ENCODE results near the gene HSPB9.
A peak's percentile ranks its signal among the peaks of the same experiment; 100 is the strongest.

Gene HSPB9

DNA sequence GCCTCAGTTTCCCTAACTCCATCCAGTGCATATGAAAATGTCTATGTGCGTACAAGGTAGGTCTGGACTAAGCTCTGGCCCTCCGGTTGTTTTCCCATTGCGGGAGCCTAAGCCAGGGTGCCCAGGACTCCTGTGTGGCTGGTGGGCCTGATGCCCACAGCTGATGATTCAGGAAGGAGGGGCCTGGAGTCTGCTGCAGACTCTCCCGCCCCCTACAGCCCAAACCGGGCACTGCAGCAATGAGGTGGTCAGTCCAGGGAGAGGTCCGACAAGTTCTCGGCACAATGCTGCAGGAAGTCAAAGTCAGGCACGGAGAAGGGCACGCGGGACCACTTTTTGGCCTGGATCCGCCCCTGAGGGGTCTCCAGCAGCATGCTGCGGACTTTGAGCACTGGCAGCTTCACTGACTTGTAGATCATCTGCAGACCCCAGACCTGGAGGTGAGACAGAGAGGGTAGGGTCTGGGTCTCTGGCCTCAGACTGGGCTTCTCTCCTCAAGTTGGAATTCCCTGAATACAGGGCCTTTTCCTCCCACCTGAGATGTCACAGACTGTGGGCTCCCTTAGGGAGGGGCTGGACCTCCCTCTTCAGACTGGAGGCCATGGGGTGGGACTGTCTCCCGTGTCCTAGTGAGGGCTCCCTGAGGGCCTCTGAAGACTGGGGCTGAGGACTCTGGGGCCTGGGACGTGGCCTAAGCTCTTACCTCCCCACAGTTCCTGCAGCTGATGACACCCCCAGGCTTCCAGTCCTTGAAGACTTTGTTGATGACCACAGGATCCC lies 20.9 kb upstream of the HSPB9 start:
- DNase-seq: peak; percentile 89

DNA sequence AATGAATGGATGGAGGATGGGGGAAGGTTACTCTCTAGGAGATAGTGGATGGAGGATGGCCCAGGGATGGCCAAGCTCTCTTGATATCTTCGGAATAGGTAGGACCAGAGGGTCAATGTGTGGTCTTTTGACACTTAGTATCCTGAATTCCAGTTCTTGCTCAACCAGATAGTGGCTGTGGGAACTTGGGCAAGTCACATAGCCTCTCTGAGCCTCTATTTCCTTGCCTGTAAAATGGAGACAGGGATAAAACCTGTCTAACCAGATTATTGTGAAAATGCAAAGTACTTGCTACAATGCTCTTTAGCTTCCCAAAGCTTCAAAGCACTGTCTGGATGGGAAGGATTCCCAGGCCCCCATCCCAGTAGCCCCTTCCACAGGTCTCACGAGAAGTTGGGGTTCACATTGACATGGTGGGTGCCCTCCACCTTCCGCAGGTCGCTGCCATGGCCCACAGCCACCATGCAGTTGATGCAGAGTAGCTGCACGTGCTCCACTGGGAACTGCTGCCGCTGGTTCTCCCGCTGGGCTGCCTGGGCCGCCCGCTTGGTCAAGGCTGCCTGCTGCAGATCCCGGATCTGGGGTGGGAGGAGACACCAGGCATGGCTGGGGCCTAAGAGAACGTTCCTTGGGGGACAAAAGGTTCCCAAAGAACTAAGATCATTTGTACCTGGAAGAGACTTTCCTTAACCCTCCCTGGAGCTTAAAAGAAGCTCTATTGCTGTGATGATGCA lies 19.2 kb upstream of the HSPB9 start:
- no peak for DNase-seq

DNA sequence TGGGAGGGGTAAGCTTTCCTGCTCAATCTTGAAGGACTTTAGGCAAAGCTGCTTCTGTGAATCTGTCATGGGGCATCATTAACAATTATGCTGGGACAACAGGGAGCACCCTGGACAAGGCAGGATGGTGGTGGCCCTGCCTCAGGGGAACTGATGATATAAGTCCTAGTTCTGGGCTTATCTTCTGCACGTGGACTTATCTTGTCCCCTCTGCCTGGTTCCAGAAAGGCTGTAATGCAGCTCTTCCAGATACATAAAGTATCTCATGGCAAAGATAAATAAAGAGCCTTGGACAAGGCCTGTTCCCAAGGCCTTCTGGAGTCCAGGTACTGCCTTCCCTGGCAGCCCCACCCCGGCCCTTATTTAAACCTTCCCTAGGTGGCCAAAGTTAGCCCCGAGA lies 18.3 kb upstream of the HSPB9 start:
- DNase-seq: no peak

GRCh38 chr17:42106009-42106408 lies 16.6 kb upstream of the HSPB9 start:
- no peak for DNase-seq

- DNase-seq: no peak
Measured at GRCh38 chr17:42107124-42107523, 15.5 kb upstream of the HSPB9 start.

- peak; percentile 93 for DNase-seq
Measured at GRCh38 chr17:42107597-42108576, 14.7 kb upstream of the HSPB9 start.

DNA sequence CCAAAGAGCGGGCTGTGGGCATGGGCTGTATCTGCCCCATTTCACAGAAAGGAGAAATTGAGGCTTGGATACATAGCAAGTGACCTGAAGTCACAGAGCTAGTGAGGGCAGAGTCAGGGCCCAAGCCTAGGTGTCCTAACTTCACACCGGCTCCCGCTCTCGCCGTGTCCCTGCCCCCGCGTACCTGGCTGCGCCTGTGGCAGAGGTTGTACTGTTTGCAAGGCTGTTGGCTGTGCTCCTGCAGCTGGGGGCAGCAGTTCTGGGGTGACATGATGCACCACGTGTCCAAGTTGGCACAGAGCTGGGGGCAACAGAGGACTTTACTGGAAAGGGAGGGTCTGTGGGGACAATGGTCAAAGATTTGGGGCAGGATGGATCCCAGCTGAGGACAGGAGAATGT lies 13.5 kb upstream of the HSPB9 start:
- no peak for DNase-seq

DNA sequence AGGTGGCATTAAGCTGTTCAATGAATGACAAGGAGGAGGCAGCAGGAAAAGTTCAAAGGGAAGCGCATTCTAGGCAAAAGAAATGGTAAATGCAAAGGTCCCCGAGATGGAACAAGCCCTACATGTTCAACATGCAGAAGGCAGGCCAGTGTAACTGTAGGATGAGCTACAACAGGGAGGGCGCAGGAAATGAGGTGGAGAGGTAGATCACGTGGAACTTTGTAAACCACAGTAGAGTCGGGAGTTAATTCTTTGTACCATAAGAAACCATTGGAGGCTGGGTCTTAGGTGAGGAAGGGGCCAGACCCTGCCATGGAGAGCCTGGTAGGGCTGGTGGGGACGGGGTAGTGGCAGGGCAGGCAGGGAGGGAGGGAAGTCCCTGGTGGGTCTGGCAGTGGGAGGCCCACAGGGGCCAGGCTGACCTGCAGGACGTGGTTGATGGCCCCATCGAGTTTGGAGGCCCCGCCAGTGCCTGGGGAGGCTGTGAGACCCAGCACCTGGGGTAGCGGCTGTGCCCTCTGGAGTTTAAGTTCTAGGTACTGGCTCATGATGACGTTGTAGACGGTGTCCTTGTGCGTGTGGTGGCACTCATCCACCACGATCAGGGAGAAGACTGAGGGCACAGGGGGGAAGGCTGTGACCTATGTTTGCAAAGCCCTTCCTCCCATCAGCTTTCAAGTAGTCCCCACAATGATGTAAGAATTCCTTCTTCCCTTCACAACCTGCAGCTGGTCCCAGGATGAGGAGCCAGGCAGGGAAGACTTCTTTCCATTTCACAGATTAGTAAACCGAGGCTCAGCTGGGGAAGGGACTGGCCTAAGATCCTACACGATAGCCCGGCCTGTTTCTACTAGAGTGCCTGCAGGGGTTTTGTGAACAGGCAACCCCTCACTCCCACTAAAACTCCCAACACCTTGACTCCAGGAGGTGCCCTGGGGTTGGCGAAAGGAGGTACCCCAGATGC lies 12.0 kb upstream of the HSPB9 start:
- DNase-seq: no peak

- DNase-seq: no peak
Measured at GRCh38 chr17:42111265-42111636, 11.4 kb upstream of the HSPB9 start.

DNA sequence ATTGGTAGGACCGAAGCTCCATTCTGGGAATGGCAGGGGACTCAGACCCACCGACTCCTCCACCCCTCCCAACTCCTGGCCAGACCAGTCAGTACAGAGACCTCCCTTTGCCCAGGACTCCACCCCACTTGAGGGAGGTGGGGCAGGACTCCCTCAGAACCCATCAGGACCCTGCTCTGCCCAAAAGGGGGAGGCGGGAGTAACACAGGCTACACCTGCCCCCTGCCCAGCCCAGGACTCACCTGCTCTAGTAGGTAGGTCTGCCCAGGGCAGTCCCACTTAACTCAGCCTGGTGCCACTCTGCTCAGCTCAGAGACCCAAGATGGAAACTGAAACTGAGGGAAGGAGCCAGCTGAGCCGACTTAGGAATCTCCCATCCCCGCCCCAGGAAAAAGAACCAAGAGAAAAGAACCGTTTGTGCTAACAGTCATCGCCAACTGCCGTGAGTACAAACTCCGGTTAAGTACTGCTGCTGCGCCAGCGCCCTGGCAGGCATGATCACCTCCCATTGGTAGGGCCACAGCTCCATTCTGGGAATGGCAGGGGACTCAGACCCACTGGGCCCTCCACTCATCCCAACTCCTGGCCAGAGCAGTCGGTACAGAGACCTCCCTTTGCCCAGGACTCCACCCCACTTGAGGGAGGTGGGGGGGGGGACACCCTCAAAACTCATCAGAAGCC lies 10.6 kb upstream of the HSPB9 start:
- DNase-seq: peak; percentile 19

GRCh38 chr17:42112552-42113176 lies 9.9 kb upstream of the HSPB9 start, which contains the start of gene DHX58:
Gene DHX58, minus strand, starts transcription at chr17:42112714. Its CDS starts 822 bp downstream, at chr17:42111892.
- DNase-seq: peak; percentile 68

- DNase-seq: no peak
Measured at GRCh38 chr17:42113293-42114069, 9.1 kb upstream of the HSPB9 start.

- DNase-seq: no peak
Measured at GRCh38 chr17:42114118-42114517, 8.5 kb upstream of the HSPB9 start.

DNA sequence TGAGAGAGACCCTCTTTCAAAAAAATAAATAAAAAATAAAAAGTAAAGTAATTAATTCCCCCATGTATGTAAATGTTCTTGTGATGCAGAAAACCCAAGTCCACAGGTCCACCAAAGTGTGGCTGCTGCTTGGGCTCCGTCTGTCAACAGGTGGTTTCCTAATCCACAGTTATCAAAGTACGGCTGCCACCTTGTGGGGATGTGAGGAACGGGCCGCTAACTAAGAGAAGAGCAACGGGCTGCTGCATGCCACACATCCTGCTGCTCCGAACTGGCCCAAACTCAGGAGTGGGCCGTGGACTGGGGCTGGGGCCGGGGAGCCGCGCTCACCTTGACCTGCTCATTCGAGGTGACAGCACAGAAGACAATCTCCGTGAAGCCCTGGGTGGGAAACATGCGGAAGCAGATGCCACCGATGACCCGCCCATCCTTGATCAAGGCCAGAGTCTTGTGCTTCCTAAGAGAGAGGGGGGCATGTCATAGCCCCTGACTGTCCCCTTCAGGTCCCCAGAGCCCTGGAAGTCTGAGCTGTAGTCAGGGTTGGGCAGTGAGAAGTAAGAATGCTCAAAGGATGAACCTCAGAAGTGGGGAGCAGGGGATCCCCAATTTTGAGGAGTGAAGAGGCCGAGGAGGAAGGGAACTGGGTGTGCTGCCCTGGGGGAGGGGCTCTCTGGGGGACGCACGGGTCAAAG lies 5.8 kb upstream of the HSPB9 start:
- DNase-seq: peak; percentile 94

- no peak for DNase-seq
Measured at GRCh38 chr17:42117397-42118125, 5.0 kb upstream of the HSPB9 start.

DNA sequence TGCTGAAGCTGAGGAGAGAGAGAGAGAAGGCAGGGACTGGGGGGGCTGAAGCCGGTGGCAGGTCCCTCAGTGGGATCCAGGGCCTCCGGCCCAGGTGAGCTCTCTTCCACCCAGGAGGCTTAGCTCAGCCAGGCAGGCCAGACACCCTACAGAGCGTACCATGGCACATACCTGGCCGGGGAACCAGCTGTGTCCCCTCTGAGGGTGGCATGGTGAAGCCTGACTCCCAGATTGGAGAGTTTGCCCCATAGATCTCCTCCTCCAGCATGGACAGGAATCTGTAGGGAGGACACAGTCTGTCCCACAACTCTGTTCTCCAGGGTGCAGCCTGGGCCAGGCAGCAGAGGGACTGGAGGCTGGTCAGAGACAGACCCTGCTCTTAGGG lies 4.5 kb upstream of the HSPB9 start:
- no peak for DNase-seq

DNA sequence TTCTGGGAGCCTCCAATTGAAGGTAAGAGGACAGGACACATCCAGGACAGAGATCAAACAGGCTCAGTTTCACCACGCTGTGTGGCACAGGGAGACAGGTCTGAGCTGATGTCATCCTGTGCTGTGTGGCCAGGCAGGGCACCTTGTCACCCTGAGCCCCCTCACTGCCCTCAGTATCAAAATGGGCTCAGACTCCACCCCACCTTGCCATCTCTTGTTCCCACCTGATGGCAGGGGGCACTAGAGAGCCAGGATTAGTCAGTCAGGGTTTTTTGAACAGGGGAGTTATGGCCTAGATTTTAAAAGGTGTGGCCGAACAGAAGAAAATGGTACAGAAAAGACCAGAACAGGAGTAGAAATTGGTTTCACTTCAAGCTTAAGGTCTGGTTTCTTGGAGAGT lies 4.1 kb upstream of the HSPB9 start:
- DNase-seq: no peak

- DNase-seq: no peak
Measured at GRCh38 chr17:42119301-42119700, 3.3 kb upstream of the HSPB9 start.
